Thymus (tissue), 11 donors: ENCODE results near the gene ATXN1. TPM values are rescaled to one million over a fixed set of nuclear protein-coding genes. Genes with fewer than 3 reads are reported as not detected.
"Not testable (repeated sequence)": the region's sequence is repeated elsewhere in the genome, so short reads cannot be mapped to it uniquely, and the experiment has no call there.

Experiments used
- DNase-seq, 9 donors: peaks; one replicate each; pipeline ENCODE4 v3.0.0-alpha.2; 2013; ENCODE audit warnings: low spot score in 9 of 9, low read depth in 6 of 9, missing footprints in 1 of 9
- H3K27ac ChIP-seq, 2 donors: one replicate each; pipeline ENCODE4 v1.5.1; 2013; ENCODE audit warnings: control low read depth in 1 of 2, low read depth in 1 of 2, low read length in 1 of 2, mild to moderate bottlenecking in 1 of 2, moderate library complexity in 1 of 2
- H3K27me3 ChIP-seq, 2 donors: one replicate each; pipeline ENCODE4 v1.5.1; 2013; ENCODE audit warnings: low read length in 1 of 2; ENCODE audit not compliant: control insufficient read depth in 2 of 2, insufficient read depth in 1 of 2
- H3K36me3 ChIP-seq, 2 donors: one replicate each; pipeline ENCODE4 v1.5.1; 2013; ENCODE audit warnings: low read length in 1 of 2, mild to moderate bottlenecking in 1 of 2, moderate library complexity in 1 of 2; ENCODE audit not compliant: control insufficient read depth in 2 of 2, insufficient read depth in 2 of 2
- H3K4me1 ChIP-seq, 2 donors: one replicate each; pipeline ENCODE4 v1.5.1; 2013; ENCODE audit warnings: low read length in 2 of 2; ENCODE audit not compliant: control insufficient read depth in 2 of 2, insufficient read depth in 2 of 2
- H3K4me3 ChIP-seq, 2 donors: one replicate each; pipeline ENCODE4 v1.5.1; 2013; ENCODE audit warnings: low read length in 2 of 2, control low read depth in 1 of 2, mild to moderate bottlenecking in 1 of 2
- H3K9me3 ChIP-seq, 2 donors: one replicate each; pipeline ENCODE4 v1.5.1; 2013; ENCODE audit warnings: low read length in 1 of 2, mild to moderate bottlenecking in 1 of 2; ENCODE audit not compliant: control insufficient read depth in 2 of 2, insufficient read depth in 1 of 2
- WGBS: extraction: QIAGEN DNeasy Blood & Tissue Kit; methylation state at CpG from one replicate; pipeline ENCODE4 v1.1.7; 2013; 5-methylcytosine and 5-hydroxymethylcytosine counted together
- polyA plus RNA-seq: library from polyadenylated mRNA; stranded (reverse); fragments of 200-250 nt; gene quantifications from one replicate; pipeline ENCODE4 v1.2.3, GENCODE V29; 2013
- total RNA-seq: library from RNA; stranded (reverse); fragments of 120-200 nt; gene quantifications from one replicate; pipeline ENCODE4 v1.2.4, GENCODE V29; 2013
- donor health status: healthy.

ATXN1 gene
- total and polyA plus RNA-seq, 2 donors: 6.8 to 7.1 TPM

DNA sequence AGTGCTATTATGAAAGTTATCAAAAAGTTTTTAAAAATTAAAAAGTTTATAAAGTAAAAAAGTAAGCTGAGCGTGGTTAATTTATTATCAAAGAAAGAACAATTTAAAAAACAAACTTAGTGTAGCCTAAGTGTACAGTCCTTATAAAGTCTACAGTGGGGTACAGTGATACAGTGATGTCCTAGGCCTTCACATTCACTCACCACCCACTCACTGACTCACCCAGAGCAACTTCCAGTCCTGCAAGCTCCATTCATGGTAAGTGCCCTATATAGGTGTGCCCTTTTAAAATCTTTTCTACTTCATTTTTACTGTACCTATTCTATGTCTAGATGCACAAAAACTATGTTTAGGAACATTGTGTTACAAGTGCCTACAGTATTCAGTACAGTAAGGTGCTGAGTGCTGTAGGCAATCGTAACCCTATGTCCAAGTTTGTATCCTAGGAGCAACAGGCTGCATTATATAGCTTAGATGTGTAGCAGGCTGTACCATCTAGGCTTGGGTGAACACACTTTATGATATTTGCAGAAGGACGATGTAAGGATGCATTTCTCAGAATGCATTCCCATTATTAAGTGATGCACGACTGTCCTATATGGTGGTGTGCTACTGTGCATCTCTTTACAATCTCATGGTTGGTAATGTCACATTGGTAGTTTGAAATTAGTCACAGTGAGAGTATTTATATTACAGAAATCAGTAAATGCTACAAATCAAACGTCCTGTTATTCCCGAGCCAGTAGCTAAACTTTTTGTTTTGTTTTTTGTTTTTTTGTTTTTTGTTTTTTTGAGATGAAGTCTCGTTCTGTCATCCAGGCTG is 364.6 kb downstream of the ATXN1 start:
- no peak overlapping the region for H3K27ac ChIP-seq
- 93% methylated on average over 7 of the region's 7 CpGs for WGBS

DNA sequence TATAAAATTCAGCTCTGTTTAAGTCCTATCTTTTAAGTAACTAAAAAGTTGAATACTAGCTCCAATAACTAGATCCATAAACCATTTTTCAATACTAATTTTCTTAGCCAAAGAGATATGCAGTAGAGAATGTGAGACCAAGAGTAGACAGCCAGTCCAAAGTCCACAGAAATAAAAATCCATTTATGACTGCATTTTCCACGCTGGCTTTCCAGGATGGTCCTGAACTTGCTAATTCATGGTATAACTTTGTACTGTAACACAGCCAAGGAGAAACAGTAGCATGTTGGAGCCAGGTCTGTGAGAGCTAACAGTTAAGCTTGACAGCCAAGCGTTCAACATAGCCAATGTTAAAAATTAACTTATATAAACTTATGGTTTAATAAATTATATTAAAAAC is 366.6 kb downstream of the ATXN1 start:
- DNase-seq: no peak
- H3K9me3 ChIP-seq: no peaks in the 10 kb centered on the region
- no peaks in the 10 kb centered on the region for H3K4me1 ChIP-seq
- H3K27ac ChIP-seq: no peak overlapping the region
- no peak overlapping the region for H3K4me3 ChIP-seq
- H3K36me3 ChIP-seq: no peaks in the 10 kb centered on the region
- H3K27me3 ChIP-seq: no peaks in the 10 kb centered on the region
- 97% methylated on average over 2 of the region's 2 CpGs for WGBS

More for the DNA sequence above, 364.6 kb downstream of the ATXN1 start:
- H3K36me3 ChIP-seq: no peaks in the 10 kb centered on the region
- no peak for DNase-seq
- H3K4me1 ChIP-seq: no peaks in the 10 kb centered on the region
- no peaks in the 10 kb centered on the region for H3K27me3 ChIP-seq
- H3K9me3 ChIP-seq: no peaks in the 10 kb centered on the region
- no peak overlapping the region for H3K4me3 ChIP-seq

DNA sequence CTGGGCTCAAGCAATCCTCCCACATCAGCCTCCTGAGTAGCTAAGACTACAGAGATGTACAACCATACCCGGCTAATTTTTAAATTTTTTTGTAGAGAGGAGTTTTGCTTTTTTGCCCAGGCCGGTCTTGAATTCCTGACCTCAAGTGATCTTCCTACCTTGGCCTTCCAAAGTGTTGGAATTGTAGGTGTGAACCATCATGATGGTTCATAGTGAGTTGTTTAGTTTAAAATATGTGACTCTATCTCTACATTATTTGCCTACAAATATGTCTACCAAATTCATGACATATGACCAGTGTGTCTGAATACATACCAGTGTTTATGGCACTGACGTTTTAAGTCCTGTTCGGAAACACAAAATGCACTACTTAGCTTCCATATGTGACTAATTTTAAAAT is 367.9 kb downstream of the ATXN1 start:
- H3K9me3 ChIP-seq: no peaks in the 10 kb centered on the region
- no peaks in the 10 kb centered on the region for H3K36me3 ChIP-seq
- no peaks in the 10 kb centered on the region for H3K27me3 ChIP-seq
- H3K27ac ChIP-seq: no peak overlapping the region
- H3K4me3 ChIP-seq: no peak overlapping the region
- over 99% methylated on average over 4 of the region's 4 CpGs for WGBS
- H3K4me1 ChIP-seq: no peaks in the 10 kb centered on the region
- DNase-seq: no peak

DNA sequence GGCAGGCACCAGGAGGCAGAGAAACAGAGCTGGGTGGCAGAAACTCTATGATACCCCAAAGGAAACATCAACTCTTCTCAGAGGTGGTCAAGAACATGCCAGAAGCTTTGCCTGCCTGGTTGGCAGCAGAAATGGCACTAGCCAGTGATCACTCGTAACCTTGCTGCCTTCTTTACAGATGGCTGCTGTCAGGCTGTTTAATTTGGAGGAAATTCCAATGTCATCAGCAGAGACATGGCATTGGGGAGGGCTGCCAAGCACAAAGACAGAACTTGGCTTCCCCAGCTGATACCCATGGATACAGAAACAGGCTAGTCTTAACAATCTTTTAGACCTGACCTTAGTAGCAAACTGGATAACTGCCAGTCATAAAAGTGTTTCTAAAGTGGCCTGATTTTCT is 369.2 kb downstream of the ATXN1 start:
- no peak for DNase-seq
- no peak overlapping the region for H3K27ac ChIP-seq
- H3K27me3 ChIP-seq: no peaks in the 10 kb centered on the region
- no peak overlapping the region for H3K4me3 ChIP-seq
- H3K4me1 ChIP-seq: no peaks in the 10 kb centered on the region
- H3K36me3 ChIP-seq: no peaks in the 10 kb centered on the region
- H3K9me3 ChIP-seq: no peaks in the 10 kb centered on the region
- WGBS: 100% methylated on average over 1 of the region's 1 CpG

DNA sequence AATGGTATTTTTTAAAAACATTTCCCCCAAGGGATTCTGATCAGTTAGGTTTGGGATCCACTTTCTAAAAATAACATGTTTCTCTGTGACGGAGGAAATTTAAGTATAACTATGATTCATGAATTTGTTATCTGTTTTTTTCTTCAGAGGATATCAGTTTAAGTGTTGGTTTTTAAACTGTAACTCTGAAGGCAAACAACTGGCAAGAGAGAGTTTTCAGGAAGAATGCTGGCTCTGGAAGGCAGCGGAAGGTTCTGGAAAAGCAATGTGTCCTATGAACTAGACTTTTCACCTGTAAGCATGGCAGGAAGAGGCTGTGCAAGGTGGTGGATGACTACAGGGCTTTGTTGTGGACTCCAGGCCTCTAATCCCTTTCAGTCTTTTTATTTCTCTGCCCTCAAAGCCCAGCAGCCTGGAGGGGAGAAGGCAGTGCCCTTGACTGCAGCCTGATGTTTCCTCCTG is 369.8 kb downstream of the ATXN1 start:
- no peaks in the 10 kb centered on the region for H3K27me3 ChIP-seq
- no peak overlapping the region for H3K27ac ChIP-seq
- H3K4me1 ChIP-seq: no peaks in the 10 kb centered on the region
- no peaks in the 10 kb centered on the region for H3K36me3 ChIP-seq
- no peak overlapping the region for H3K4me3 ChIP-seq
- H3K9me3 ChIP-seq: no peaks in the 10 kb centered on the region
- DNase-seq: no peak
- WGBS: 96% methylated on average over 2 of the region's 2 CpGs

DNA sequence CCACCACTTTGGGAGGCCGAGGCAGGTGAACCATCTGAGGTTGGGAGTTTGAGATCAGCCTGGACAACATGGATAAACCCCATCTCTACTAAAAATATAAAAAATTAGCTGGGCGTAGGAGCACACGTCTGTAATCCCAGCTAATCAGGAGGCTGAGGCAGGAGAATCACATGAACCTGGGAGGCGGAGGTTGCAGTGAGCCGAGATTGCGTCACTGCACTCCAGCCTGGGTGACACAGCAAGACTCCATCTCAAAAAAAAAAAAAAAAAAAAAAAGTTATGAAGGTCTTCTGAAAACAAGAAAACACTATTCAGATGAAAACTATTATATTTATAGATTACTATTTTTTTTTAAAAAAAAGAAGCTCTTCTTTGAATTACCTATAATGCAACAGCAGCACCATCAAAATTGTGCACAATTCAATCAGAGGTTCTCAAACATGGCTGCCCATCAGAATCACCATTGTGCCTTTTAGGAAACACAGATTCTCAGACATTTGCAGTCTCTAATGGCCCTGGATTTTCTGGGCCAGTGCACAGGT is 370.3 kb downstream of the ATXN1 start:
- not testable (repeated sequence) for H3K4me1 ChIP-seq, H3K27me3 ChIP-seq, H3K27ac ChIP-seq, H3K4me3 ChIP-seq, H3K9me3 ChIP-seq, DNase-seq, H3K36me3 ChIP-seq
- 98% methylated on average over 6 of the region's 6 CpGs for WGBS

DNA sequence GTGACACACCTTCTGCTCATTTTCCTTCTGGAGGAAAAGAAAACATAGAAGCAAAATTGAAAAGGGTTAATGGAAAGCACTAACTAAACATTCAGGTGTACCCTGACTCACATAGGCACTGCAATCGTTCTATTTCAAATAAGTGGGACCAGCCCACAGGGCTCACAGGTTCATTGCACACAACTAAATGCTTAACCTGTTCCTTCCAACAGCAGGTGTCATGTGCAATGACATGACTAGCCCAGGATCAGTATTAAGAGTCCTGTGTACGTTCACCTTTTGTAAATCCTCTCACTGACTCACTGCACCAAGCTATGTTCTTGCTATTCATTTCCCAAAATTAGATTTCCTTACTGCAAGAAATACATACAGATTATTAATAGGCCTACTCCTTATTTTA is 371.6 kb downstream of the ATXN1 start:
- DNase-seq: no peak
- H3K27ac ChIP-seq: no peak overlapping the region
- no peaks in the 10 kb centered on the region for H3K27me3 ChIP-seq
- 96% methylated on average over 2 of the region's 2 CpGs for WGBS
- no peaks in the 10 kb centered on the region for H3K9me3 ChIP-seq
- H3K4me3 ChIP-seq: no peak overlapping the region
- H3K4me1 ChIP-seq: no peaks in the 10 kb centered on the region
- H3K36me3 ChIP-seq: no peaks in the 10 kb centered on the region

DNA sequence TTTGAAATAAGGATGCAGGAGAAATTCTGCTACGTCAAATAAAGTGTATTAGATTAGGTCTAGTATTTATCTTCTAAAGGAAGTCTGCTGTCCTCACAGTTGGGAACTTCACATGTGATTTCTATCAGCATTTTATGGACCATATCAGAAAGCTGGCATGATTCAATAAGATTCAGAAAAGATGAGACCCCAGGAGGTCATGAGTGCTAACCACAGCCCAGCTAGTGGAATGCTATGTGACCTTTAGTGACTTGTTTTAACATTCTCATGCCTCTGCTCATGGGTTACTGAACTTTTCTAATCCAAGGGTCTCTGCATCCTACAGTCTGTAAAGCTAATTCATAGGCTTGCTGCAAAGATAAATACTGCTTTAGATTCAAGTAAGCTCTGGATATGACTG is 372.8 kb downstream of the ATXN1 start:
- Histone ChIP-seq H3K9me3 (no peaks in the 10 kb centered on the region), H3K27me3 (no peaks in the 10 kb centered on the region), H3K4me3 (no peak overlapping the region), H3K27ac (no peak overlapping the region), H3K36me3 (no peaks in the 10 kb centered on the region), H3K4me1 (no peaks in the 10 kb centered on the region)
- 94% methylated on average over 1 of the region's 1 CpG for WGBS
- no peak for DNase-seq

DNA sequence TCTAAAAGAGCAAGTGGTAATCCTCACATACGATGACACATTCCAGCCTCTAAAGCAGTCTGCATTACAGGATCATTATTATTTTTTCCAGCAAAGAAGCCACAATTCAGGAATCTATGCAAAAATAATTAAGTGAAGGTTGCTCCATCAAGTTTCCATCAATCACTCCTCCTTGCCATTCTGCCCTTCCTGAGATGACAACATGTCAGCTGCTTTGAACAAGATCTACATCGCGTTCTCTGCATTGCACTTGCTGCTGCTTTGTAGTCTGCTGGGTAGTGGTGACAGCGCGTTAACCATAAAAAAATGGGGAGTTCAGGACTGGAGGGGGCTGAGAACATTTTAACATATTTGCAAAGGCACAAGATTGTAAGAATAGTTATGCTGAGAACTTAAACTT is 375.2 kb downstream of the ATXN1 start:
- H3K4me1 ChIP-seq: no peaks in the 10 kb centered on the region
- no peaks in the 10 kb centered on the region for H3K9me3 ChIP-seq
- H3K27ac ChIP-seq: no peak overlapping the region
- WGBS: 97% methylated on average over 5 of the region's 5 CpGs
- H3K4me3 ChIP-seq: no peak overlapping the region
- no peaks in the 10 kb centered on the region for H3K36me3 ChIP-seq
- no peak for DNase-seq
- no peaks in the 10 kb centered on the region for H3K27me3 ChIP-seq
